ENCODE results near the gene CLDN2.

DNA sequence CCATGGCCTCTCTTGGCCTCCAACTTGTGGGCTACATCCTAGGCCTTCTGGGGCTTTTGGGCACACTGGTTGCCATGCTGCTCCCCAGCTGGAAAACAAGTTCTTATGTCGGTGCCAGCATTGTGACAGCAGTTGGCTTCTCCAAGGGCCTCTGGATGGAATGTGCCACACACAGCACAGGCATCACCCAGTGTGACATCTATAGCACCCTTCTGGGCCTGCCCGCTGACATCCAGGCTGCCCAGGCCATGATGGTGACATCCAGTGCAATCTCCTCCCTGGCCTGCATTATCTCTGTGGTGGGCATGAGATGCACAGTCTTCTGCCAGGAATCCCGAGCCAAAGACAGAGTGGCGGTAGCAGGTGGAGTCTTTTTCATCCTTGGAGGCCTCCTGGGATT, 8.0 kb downstream of the CLDN2 start:
- TF ChIP-seq, protein P1, sequence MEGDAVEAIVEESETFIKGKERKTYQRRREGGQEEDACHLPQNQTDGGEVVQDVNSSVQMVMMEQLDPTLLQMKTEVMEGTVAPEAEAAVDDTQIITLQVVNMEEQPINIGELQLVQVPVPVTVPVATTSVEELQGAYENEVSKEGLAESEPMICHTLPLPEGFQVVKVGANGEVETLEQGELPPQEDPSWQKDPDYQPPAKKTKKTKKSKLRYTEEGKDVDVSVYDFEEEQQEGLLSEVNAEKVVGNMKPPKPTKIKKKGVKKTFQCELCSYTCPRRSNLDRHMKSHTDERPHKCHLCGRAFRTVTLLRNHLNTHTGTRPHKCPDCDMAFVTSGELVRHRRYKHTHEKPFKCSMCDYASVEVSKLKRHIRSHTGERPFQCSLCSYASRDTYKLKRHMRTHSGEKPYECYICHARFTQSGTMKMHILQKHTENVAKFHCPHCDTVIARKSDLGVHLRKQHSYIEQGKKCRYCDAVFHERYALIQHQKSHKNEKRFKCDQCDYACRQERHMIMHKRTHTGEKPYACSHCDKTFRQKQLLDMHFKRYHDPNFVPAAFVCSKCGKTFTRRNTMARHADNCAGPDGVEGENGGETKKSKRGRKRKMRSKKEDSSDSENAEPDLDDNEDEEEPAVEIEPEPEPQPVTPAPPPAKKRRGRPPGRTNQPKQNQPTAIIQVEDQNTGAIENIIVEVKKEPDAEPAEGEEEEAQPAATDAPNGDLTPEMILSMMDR (IDR thresholded peaks at IDR 0.05; ENCODE audit: low read depth, low read length): no peak
- TF ChIP-seq EZH2phosphoT487 (IDR thresholded peaks at IDR 0.05; ENCODE audit: low read depth): no peak
